Esophagus squamous epithelium (tissue), 4 donors: Measurements from ENCODE around the gene EPHA6.

Experiments
- CTCF ChIP-seq, 6 experiments: fragments of 450-650 bp in 4 of 6; fragments of 200-600 bp in 2 of 6; sonication (generic) in 2 of 6; IDR thresholded peaks; one replicate each; pipeline ENCODE4 v1.5.1; 2016 to 2019; ENCODE audit warnings: antibody characterized with exemption in 6 of 6, mild to moderate bottlenecking in 4 of 6, moderate library complexity in 4 of 6
- POLR2A ChIP-seq, 4 donors: fragments of 450-650 bp; IDR thresholded peaks; one replicate each; pipeline ENCODE4 v1.6.1; 2017; ENCODE audit warnings: antibody characterized with exemption in 4 of 4, mild to moderate bottlenecking in 4 of 4, moderate library complexity in 3 of 4

- no peak for TF ChIP-seq CTCF (IDR thresholded peaks at IDR 0.05)
- no peak for TF ChIP-seq POLR2A (IDR thresholded peaks at IDR 0.05)
Observed at GRCh38 chr3:97481416-97481815, 667.0 kb downstream of the EPHA6 start.
